GM21526 (cell line): ENCODE measurements around the gene CD47.

Source experiments
- ATAC-seq: cut with Tn5 transposase; IDR thresholded peaks from one replicate; pipeline ENCODE4 v1.9.1; 2021; ENCODE audit warnings: moderate library complexity; ENCODE audit not compliant: unreplicated experiment, low FRiP score

CD47 gene

GRCh38 chr3:108090701-108091497, at the start of gene CD47:
CD47 (minus strand) TSS chr3:108091031; CDS start chr3:108090908, 123 bp downstream.
- ATAC-seq = peak; percentile 66

DNA sequence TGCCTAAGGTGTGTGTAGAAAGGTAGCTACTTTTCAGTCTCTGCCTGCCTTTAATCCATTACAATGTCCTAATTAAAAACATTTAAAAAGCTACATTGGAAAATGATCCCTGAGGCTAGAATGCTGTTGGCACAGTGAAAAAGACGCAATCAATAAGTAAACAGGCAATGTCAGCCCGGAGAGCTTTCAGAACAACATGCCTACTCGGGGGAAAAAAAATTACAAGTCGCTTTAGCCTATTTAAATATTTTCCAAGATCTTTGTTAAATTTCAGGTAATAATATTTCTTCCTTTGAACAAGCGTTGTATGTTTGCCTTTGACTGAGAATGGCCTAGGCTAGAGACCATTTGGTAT, 46.6 kb upstream of the CD47 start:
- ATAC-seq = no peak

GRCh38 chr3:108136561-108137459, 46.0 kb upstream of the CD47 start:
- no peak for ATAC-seq

GRCh38 chr3:108134555-108134880, 43.7 kb upstream of the CD47 start:
- ATAC-seq = peak; percentile 41

GRCh38 chr3:108133858-108134554, 43.2 kb upstream of the CD47 start:
- ATAC-seq = peak; percentile 29

DNA sequence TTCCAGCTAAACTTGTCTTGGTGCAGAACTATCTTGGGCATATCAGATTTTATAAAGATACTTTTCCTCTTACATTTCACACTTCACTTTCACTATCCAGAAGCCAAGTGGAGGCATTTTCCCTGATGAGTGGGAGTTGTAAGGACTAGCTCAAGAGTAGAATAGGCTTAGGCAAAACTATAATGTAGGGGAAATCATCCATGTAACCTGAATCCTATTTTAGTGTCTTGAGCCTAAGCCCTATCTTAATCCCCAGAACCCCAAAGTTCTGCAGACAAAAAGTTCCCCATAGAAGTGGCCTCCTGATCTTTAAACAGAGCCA, 42.2 kb upstream of the CD47 start:
- ATAC-seq = no peak

GRCh38 chr3:108131475-108132134, 40.8 kb upstream of the CD47 start:
- no peak for ATAC-seq

DNA sequence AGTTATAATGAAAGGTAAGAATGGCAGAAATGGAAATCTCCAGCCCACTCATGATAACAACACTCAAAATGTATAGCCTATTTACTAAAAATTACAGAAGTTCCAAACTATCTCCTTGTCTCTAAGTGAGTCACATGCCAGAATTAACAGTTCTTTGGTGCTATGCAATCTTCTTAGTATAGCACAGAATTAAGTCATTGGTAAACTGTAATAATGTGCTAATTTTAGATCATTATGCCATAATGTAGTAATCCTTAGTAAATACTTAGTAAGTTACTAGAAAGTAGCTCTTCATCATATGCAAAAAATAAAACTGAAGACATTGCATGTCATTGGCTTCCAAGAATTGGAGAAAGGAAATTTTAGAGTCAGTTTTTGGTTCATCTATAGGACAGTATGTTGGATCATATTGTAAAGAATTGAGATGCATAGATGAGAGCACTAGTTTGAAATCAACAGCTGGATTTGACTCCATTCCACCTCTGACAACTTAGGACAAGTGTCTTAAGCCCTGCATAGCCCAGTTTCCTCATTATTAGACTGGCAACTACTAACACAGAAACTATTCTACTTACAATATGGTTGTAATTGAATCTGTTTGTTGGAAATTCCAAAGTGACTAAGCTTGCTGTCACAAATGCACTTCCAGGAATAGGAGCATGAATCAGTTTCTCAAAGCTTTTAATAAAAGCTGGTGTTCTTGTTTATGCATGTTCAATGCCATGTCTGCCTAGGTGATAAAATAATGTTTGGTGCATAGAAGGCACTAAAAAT, 40.1 kb upstream of the CD47 start:
- no peak for ATAC-seq

GRCh38 chr3:108130236-108130635, 39.4 kb upstream of the CD47 start:
- no peak for ATAC-seq

DNA sequence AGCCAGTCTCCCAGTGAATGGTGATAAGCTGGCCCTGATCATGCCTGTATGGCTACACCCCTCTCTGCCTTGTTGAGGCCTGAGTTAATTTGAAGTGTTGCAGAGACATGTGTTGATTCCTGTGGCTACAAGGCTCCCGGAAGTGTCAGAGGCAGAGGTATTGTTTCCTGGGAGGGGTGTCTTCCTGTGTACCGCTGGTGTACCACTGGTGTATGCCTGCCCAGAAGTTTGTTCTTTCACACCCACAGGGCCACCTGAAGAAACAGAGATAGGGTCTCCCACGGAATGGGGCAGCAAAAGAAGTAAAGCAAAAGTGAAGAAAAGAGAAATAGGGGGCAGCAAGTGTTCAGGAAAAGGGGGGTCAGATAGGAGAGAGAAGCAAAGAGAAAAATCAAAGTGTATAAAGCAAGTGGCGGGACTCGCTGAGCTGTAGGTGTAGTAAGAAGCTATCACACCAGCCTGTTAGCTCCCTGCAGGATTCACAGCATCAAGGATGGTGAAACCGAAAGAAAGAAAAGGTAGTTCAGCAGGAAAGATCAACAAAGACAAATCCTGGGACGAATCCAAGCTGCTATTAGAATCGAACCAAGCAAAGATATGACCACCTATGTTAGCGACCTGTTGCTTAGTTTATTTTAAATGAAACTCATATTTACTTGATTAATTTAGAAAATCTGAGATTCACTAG, 36.6 kb upstream of the CD47 start:
- no peak for ATAC-seq

DNA sequence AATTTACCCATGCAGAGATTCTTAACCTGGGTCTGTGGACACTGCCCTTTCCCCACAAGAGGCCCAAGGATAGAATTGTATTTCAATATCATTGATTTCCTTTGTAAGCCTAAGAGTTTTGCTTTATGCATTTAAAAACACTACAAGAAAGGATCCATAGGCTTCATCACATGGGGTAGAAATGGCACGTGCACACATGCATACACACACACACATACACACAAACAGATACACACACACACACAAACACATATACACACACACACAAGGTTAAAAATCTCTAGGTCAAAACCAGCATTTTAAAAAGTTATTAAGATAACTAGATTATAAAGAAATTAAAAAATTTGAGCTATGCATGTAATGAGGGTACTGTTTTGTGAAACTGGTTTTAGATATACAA, 35.5 kb upstream of the CD47 start:
- no peak for ATAC-seq

DNA sequence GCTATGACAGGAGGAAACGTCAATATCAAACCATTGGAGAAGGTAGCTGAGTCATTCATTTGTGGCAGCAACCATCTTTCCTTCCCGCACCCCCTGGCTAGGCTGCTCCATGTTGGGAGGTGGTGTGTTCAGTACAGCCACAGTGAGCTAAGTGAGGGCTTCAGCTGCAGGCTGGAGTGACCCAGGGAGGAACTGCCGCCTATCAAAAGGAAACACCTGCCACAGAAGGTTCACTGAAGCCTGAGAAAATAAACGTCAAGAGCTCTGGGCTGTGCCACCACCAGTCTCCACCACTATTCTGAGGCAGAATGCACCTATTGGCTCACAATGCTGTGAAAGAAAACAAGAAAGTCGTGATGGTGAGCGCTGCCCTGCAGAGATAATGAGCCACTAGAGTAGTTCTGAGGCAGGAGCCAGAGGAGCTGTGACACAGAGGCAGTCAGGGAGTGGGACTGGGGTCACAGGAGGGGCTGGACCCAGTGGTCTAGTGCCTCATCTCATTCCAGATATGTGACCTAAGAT, 34.8 kb upstream of the CD47 start:
- peak; percentile 50 for ATAC-seq

DNA sequence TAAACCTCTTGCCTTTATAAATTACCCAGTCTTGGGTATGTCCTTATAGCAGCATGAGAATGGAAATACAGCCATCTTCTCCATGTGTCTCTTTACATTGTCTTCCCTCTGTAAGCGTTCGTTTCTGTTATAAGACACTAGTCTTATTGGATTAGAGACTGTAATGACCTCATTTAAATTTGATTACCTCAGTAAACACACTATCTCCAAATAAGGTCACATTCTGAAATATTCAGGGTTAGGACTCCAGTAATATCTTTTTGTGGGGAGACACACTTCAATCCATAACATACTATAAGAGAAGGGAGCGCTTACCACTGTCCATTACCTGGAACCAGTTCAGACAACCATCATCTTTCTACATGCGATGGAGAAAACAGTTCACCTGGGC, 34.3 kb upstream of the CD47 start:
- peak; percentile 0 for ATAC-seq

- peak; percentile 79 for ATAC-seq
Observed at GRCh38 chr3:108124337-108125152, 33.7 kb upstream of the CD47 start.

- no peak for ATAC-seq
Observed at GRCh38 chr3:108123326-108123725, 32.5 kb upstream of the CD47 start.

DNA sequence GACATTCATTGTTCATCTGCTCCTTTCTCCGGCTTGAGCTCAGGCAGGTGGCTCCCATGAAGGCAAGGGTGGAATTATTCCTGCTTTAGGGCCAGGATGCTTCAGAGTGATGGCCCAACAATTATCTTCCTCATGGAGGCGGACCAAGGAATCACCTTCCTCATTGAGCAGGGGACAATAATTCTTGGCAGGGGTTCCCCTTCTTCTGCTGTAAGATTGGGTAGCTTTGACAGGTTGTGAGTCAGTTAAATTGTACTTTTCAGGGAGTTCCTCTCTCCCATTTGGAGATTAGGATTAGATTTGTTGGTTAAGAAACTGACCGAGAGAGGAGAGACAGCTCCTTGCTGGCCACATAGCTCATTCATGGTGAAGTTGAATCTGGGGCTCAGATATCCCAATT, 31.4 kb upstream of the CD47 start:
- ATAC-seq = no peak

DNA sequence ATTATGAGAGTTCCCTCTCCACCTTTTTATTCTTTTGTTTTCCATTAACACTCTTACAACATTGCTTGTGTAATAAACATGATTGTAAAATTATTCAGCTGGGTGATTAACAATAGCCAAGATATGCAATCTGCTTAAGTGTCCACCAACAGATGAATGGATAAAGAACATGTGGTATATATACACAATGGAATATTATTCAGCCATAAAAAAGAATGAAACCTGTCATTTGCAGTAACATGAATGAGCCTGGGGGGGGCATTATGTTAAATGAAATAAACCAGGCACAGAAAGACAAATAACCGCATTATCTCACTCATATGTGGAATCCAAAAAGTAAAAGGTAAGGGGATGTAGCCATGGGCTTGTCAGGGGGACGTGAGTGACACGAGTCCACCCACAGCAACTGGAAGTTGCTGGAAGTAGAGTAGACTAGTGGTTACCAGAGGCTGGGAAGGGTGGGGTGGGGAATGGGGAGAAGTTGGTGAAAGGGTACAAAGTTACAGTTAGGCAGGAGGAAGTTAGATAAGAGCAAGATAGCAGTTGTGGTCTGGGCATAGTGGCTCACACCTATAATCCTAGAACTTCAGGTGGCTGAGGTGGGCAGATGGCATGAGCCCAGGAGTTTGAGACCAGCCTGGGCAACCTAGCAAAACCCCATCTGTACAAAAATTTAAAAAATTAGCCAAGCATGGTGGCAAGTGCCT, 28.7 kb upstream of the CD47 start:
- no peak for ATAC-seq
